Measurements from ENCODE around the gene KIF21A. TPM values are rescaled to one million over a fixed set of nuclear protein-coding genes. Genes with fewer than 3 reads are reported as not detected.

The KIF21A gene
- total RNA-seq, 6 experiments from 2014 or later: 18.4 to 32.9 (median 27.8) TPM

GRCh38 chr12:39332661-39333175 is 110.2 kb downstream of the KIF21A start:
- intact Hi-C loops (cut with DNase I): no loop called here
- H3K27me3 ChIP-seq: no peaks in the 10 kb centered on the region
- ATAC-seq: no peak

GRCh38 chr12:39331539-39332261 is 111.2 kb downstream of the KIF21A start:
- Histone ChIP-seq H3K27me3 (no peaks in the 10 kb centered on the region), H3K9me3 (no peaks in the 10 kb centered on the region), H3K27ac (no peak overlapping the region), H3K4me1 (no peaks in the 10 kb centered on the region), H3K4me3 (no peak overlapping the region), H3K36me3 (peaks cover 0 to 27% (median 11%) of the 10 kb centered on the region in 4 donors)
- TF ChIP-seq POLR2A (IDR thresholded peaks at IDR 0.05): no peak
- TF ChIP-seq, protein P1, sequence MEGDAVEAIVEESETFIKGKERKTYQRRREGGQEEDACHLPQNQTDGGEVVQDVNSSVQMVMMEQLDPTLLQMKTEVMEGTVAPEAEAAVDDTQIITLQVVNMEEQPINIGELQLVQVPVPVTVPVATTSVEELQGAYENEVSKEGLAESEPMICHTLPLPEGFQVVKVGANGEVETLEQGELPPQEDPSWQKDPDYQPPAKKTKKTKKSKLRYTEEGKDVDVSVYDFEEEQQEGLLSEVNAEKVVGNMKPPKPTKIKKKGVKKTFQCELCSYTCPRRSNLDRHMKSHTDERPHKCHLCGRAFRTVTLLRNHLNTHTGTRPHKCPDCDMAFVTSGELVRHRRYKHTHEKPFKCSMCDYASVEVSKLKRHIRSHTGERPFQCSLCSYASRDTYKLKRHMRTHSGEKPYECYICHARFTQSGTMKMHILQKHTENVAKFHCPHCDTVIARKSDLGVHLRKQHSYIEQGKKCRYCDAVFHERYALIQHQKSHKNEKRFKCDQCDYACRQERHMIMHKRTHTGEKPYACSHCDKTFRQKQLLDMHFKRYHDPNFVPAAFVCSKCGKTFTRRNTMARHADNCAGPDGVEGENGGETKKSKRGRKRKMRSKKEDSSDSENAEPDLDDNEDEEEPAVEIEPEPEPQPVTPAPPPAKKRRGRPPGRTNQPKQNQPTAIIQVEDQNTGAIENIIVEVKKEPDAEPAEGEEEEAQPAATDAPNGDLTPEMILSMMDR (IDR thresholded peaks at IDR 0.05): no peak
- 93% methylated on average over 2 of the region's 2 CpGs for WGBS (ENCODE audit: insufficient coverage, low coverage, low lambda C conversion rate, missing lambda C conversion rate)
- intact Hi-C loops (cut with DNase I): no loop called here
- no peak for ATAC-seq
- DNase-seq: no peak

More at GRCh38 chr12:39332661-39333175, 110.2 kb downstream of the KIF21A start:
- Histone ChIP-seq H3K4me1 (no peaks in the 10 kb centered on the region), H3K27ac (no peak overlapping the region), H3K4me3 (no peak overlapping the region), H3K9me3 (no peaks in the 10 kb centered on the region), H3K36me3 (peaks cover 0 to 26% (median 11%) of the 10 kb centered on the region in 4 donors)
- no peak for TF ChIP-seq POLR2A (IDR thresholded peaks at IDR 0.05)
- TF ChIP-seq, protein P1 (IDR thresholded peaks at IDR 0.05): no peak
- WGBS (ENCODE audit: insufficient coverage, low coverage, low lambda C conversion rate, missing lambda C conversion rate): 97% methylated on average over 12 of the region's 12 CpGs
- no peak for DNase-seq

DNA sequence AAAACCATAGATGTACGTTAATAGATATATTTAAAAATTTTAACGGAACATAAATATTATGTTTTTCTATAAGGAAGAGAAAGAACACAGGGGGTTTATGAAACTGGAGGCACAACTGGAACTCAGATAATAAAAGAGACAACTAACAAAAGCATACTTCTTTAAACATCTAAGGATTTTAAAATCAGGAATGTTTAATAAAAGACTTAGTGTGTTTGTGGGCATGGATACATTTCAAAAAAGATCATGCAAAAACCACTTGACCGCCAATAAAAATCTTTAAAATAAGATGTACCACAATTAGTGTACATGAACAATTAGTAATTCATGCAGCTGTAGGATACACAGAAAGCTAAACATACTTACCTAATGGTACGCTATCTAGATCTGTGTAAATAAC is 113.0 kb downstream of the KIF21A start:
- WGBS (ENCODE audit: insufficient coverage, low coverage, low lambda C conversion rate, missing lambda C conversion rate): 92% methylated on average over 4 of the region's 4 CpGs
- H3K36me3 ChIP-seq: peaks cover 0 to 34% (median 14%) of the 10 kb centered on the region in 4 donors
- no peaks in the 10 kb centered on the region for H3K9me3 ChIP-seq
- H3K4me3 ChIP-seq: no peak overlapping the region
- no peak overlapping the region for H3K27ac ChIP-seq
- TF ChIP-seq POLR2A (IDR thresholded peaks at IDR 0.05): no peak
- TF ChIP-seq, protein P1 (IDR thresholded peaks at IDR 0.05): no peak
- intact Hi-C loops (cut with DNase I): no loop called here
- no peak for ATAC-seq
- no peaks in the 10 kb centered on the region for H3K27me3 ChIP-seq
- DNase-seq: no peak
- no peaks in the 10 kb centered on the region for H3K4me1 ChIP-seq

GRCh38 chr12:39329018-39329417 is 113.9 kb downstream of the KIF21A start:
- H3K4me3 ChIP-seq: no peak overlapping the region
- H3K36me3 ChIP-seq: peaks cover 0 to 34% (median 14%) of the 10 kb centered on the region in 4 donors
- H3K9me3 ChIP-seq: no peaks in the 10 kb centered on the region
- intact Hi-C loops (cut with DNase I): no loop called here
- TF ChIP-seq, protein P1 (IDR thresholded peaks at IDR 0.05): no peak
- no peak for TF ChIP-seq POLR2A (IDR thresholded peaks at IDR 0.05)
- no peaks in the 10 kb centered on the region for H3K27me3 ChIP-seq
- ATAC-seq: no peak
- WGBS (ENCODE audit: insufficient coverage, low coverage, low lambda C conversion rate, missing lambda C conversion rate): 87% methylated on average over 1 of the region's 1 CpG
- DNase-seq: no peak
- no peak overlapping the region for H3K27ac ChIP-seq
- H3K4me1 ChIP-seq: no peaks in the 10 kb centered on the region
